Left ventricle myocardium inferior (tissue), 1 donor: Measurements from ENCODE around the gene CTXN1. TPM values are rescaled to one million over a fixed set of nuclear protein-coding genes. Genes with fewer than 3 reads are reported as not detected.

Experiments
- DNase-seq: peaks from one replicate; pipeline ENCODE4 v3.0.0-alpha.2; 2020
- H3K27ac ChIP-seq: fragments of 200-600 bp; replicated peaks from 2 replicates; pipeline ENCODE4 v1.8.0; 2021
- H3K27me3 ChIP-seq: fragments of 200-600 bp; 2 replicates; pipeline ENCODE4 v1.8.0; 2021; ENCODE audit warnings: low read depth
- H3K36me3 ChIP-seq: fragments of 200-600 bp; 2 replicates; pipeline ENCODE4 v1.8.0; 2021
- H3K4me1 ChIP-seq: fragments of 200-600 bp; 2 replicates; pipeline ENCODE4 v1.8.0; 2021
- H3K4me3 ChIP-seq: fragments of 200-600 bp; 2 replicates; pipeline ENCODE4 v1.8.0; 2021; ENCODE audit warnings: mild to moderate bottlenecking, moderate library complexity
- H3K9me3 ChIP-seq: fragments of 200-600 bp; replicated peaks from 2 replicates; pipeline ENCODE4 v1.8.0; 2021
- CTCF ChIP-seq: fragments of 200-600 bp; IDR thresholded peaks from 2 replicates; pipeline ENCODE4 v1.8.0; 2021; ENCODE audit warnings: antibody characterized with exemption, mild to moderate bottlenecking, borderline replicate concordance
- intact Hi-C: fragments of 100-400 bp; cut with micrococcal nuclease; formaldehyde crosslinking; loops from one replicate; pipeline ENCODE4 v1.11.0; 2022
- total RNA-seq: library from RNA; stranded (reverse); fragmentation: NEBNext Ultra II Directional; extraction: Animal tissue kit (Norgen Biotek cat#: 25700); gene quantifications from one replicate; pipeline ENCODE4 v1.2.1, GENCODE V29; 2021
- donor health status: DM: no; HTN: yes; CAD: no; lungs with severe emphysema.

Gene CTXN1
- total RNA-seq, 1 donor from 2014 or later = 0.22 TPM

DNA sequence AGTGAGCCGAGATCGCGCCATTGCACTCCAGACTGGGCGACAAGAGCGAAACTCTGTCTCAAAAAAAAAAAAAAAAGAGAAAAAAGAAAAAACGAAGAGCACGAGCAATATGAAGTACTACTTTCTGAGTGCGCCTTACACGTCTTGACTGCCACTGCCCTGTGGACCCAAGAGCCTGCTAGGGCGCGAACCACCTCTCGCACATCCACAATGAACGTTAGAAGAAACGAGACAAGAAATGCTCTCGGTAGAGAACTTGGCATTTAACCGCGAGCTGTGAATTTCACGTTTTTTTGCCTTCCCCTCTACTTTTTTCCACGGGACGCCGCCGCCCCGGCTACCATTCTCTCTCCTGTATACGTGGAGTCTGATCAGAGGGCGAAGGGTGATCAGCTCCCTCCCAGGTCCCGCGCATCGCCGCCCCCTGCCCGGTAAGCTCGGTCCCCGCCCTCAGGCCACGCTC lies 17.1 kb upstream of the CTXN1 start:
- intact Hi-C loops = no loop called here

DNA sequence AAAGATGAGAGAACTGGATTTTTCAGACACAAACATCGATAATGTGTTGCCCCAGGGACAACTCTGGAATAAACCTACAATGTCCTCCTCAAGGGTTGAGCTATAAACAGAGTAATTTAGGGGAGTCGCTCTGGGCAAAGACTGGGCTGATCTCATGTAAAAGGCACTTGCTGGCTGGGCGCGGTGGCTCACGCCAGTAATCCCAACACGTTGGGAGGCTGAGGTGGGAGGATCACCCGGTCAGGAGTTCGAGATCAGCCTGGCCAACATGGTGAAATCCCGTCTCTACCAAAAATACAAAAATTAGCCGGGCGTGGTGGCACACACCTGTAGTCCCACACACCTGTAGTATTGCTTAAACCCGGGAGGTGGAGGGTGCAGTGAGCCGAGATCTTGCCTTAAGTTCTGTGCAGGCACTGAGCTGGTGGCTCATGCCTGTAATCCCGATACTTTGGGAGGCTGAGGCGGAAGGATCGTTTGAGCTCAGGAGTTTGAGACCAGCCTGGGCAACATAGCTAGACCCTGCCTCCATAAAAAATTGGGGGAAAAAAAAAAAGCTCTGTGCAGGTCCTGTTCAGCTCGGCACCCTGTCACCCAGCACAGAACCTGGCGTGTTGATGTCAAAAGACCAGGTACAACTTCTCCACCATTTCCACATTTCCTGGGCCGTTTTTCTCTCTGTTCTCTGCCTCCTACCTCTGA lies 16.1 kb upstream of the CTXN1 start:
- Histone ChIP-seq H3K27me3 (no peaks in the 10 kb centered on the region), H3K4me1 (peaks cover 32% of the 10 kb centered on the region)
- intact Hi-C loops = no loop called here

More for the DNA sequence above, 17.1 kb upstream of the CTXN1 start:
- Histone ChIP-seq H3K36me3 (peaks cover 29% of the 10 kb centered on the region), H3K27ac (peak overlapping the region; percentile 95), H3K4me1 (peaks cover 32% of the 10 kb centered on the region), H3K9me3 (no peaks in the 10 kb centered on the region), H3K4me3 (peak overlapping the region; percentile 75), H3K27me3 (no peaks in the 10 kb centered on the region)
- no peak for DNase-seq
- no peak for TF ChIP-seq CTCF

DNA sequence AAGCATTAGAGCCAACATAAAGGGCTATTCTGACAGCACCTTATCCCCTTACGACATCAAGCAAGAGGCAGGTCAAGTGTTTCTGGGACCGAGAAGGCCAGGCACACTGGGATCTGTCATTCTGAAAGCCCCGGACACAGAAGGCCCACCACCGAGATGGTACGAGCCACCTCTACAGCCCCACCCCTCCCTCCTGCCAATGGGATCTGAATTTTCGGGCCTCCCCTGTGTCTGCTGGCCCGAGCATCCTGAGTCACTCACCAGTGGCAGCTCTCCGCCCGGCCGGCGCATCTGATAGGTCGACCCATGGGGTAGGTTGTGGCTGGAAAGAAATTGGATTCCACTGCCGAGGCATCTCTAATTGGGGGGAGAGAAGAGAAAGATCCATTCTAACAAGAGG lies 14.9 kb upstream of the CTXN1 start:
- Histone ChIP-seq H3K36me3 (peaks cover 50% of the 10 kb centered on the region), H3K27ac (no peak overlapping the region), H3K9me3 (no peaks in the 10 kb centered on the region), H3K4me3 (no peak overlapping the region), H3K4me1 (peaks cover 37% of the 10 kb centered on the region), H3K27me3 (no peaks in the 10 kb centered on the region)
- DNase-seq = no peak
- intact Hi-C loops = no loop called here
- no peak for TF ChIP-seq CTCF

More for the DNA sequence above, 16.1 kb upstream of the CTXN1 start:
- Histone ChIP-seq H3K9me3 (no peaks in the 10 kb centered on the region), H3K36me3 (peaks cover 38% of the 10 kb centered on the region), H3K27ac (no peak overlapping the region), H3K4me3 (peak overlapping the region; percentile 75)
- no peak for DNase-seq
- no peak for TF ChIP-seq CTCF

DNA sequence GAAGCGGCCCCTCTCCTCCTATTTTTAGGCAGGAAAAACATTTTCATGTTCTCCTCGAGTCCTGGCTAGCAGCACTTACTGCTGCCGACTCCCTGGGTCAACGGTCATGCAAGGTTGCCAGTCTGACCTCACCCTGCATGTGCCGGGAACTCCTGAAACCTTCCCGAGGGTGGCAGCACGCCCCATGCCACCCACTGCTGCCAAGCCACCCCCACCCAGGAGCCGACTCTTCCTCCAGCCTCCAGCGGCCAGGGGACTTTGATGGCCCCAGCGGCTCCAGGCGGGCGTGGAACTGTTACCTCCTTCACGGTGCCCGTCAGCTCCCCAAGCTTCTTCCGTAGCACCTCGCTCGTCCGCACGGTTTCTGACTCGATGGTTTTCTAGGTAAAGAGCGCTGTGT lies 8.8 kb upstream of the CTXN1 start:
- Histone ChIP-seq H3K4me1 (peaks cover 10% of the 10 kb centered on the region), H3K27ac (no peak overlapping the region), H3K4me3 (no peak overlapping the region), H3K36me3 (peaks cover 92% of the 10 kb centered on the region), H3K9me3 (no peaks in the 10 kb centered on the region), H3K27me3 (no peaks in the 10 kb centered on the region)
- no peak for TF ChIP-seq CTCF
- no peak for DNase-seq
- intact Hi-C loops = no loop called here

DNA sequence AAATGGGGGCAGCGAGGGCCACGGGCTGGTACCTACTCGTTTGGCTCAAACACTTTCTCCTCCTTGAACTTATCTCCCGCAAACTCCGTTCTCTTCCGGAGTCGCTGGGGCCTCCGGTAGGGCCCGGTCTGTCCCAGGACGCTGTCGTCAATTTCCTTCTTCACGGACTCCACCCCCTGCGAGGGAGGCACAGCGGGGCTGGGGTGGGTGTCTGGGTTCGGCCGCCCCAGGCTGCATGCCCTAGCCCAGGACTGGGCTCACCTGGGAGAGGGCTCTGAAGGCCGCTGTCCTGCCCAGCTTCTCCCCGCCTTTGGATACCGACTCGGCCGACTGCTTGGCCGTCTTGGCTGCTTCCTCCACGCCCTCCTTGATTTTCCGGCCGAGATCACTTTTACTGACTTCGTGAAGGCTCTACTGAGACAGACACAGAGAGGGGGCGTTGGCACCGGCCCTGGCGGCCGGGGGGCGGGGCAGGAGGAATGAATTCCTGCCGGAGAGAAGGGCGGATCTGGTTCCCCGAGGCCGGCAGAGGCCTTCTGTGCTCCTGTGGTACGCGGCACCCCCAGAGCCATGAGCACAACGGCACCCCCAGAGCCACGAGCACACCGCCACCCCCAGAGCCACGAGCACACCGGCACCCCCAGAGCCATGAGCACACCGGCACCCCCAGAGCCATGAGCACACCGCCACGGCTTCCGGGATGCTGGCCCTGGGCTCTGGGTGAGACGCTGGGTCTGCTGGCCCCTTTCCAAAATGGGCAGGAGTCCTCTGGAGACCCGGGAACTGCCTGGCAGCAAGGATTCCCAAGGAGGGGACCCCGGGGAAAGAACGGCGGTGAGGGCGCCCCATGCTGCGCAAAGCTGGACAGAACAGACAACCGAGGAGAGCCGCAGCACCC lies 8.1 kb upstream of the CTXN1 start:
- Histone ChIP-seq H3K4me1 (peaks cover 15% of the 10 kb centered on the region), H3K9me3 (no peaks in the 10 kb centered on the region), H3K4me3 (no peak overlapping the region), H3K36me3 (peaks cover 88% of the 10 kb centered on the region), H3K27me3 (no peaks in the 10 kb centered on the region), H3K27ac (no peak overlapping the region)
- DNase-seq = no peak
- no peak for TF ChIP-seq CTCF
- intact Hi-C loops = no loop called here
